Suprapubic skin (tissue), 4 donors: ENCODE measurements around the gene TSSC4.

Experiments
- CTCF ChIP-seq, 2 donors: fragments of 200-600 bp in 1 of 2; fragments of 450-650 bp in 1 of 2; sonication (generic) in 1 of 2; IDR thresholded peaks; one replicate each; pipeline ENCODE4 v1.5.1; 2016 to 2019; ENCODE audit warnings: antibody characterized with exemption in 2 of 2, mild to moderate bottlenecking in 1 of 2, moderate library complexity in 1 of 2
- EP300 ChIP-seq: sonication (generic); formaldehyde crosslinking; IDR thresholded peaks from one replicate; pipeline ENCODE4 v1.6.1; 2017; ENCODE audit warnings: antibody characterized with exemption
- POLR2A ChIP-seq, 2 donors: fragments of 450-650 bp; IDR thresholded peaks; one replicate each; pipeline ENCODE4 v1.6.1; 2017; ENCODE audit warnings: antibody characterized with exemption in 2 of 2, mild to moderate bottlenecking in 2 of 2, moderate library complexity in 2 of 2
- POLR2AphosphoS5 ChIP-seq, 3 donors: sonication (generic); formaldehyde crosslinking; IDR thresholded peaks; one replicate each; pipeline ENCODE4 v1.6.1; 2017; ENCODE audit warnings: antibody characterized with exemption in 3 of 3

GRCh38 chr11:2393111-2393868 lies 7.3 kb upstream of the TSSC4 start:
- no peak for TF ChIP-seq EP300
- no peak for TF ChIP-seq CTCF (IDR thresholded peaks at IDR 0.05)
- TF ChIP-seq POLR2A (IDR thresholded peaks at IDR 0.05), result no peak
- TF ChIP-seq POLR2AphosphoS5 (IDR thresholded peaks at IDR 0.05), result no peak
